WTC11 (cell line): Measurements from ENCODE around the gene SORT1. TPM values are rescaled to one million over a fixed set of nuclear protein-coding genes. Genes with fewer than 3 reads are reported as not detected.

Experiments
- ATAC-seq: fragments of 200-7000 bp; cut with Tn5 transposase; 2 replicates; pipeline ENCODE4 v1.10.0; 2021; ENCODE audit warnings: mild to moderate bottlenecking, moderate library complexity
- CTCF ChIA-PET: fragments of 300-600 bp; sonication (Branson Sonifier 250); formaldehyde crosslinking; loops from one replicate; lab custom pipeline; 2021; ENCODE audit warnings: antibody characterized with exemption; lab: Charles Lee
- POLR2A ChIA-PET: fragments of 350-600 bp; sonication (Branson Sonifier 250); formaldehyde crosslinking; loops from one replicate; lab custom pipeline; 2021; ENCODE audit warnings: antibody characterized with exemption; lab: Charles Lee
- DNase-seq: peaks from one replicate; pipeline ENCODE4 v3.0.0; 2021; ENCODE audit warnings: low spot score
- H3K27ac Mint-ChIP-seq: 2 replicates; pipeline ENCODE4 v1.8.0; 2021; ENCODE audit warnings: mixed read lengths
- H3K27me3 Mint-ChIP-seq: 2 replicates; pipeline ENCODE4 v1.8.0; 2021; ENCODE audit warnings: low read depth, mild to moderate bottlenecking, moderate library complexity, mixed read lengths
- H3K36me3 Mint-ChIP-seq: 2 replicates; pipeline ENCODE4 v1.8.0; 2021; ENCODE audit warnings: mixed read lengths
- H3K4me1 Mint-ChIP-seq: 2 replicates; pipeline ENCODE4 v1.8.0; 2022; ENCODE audit warnings: mixed read lengths
- H3K4me3 Mint-ChIP-seq: 2 replicates; pipeline ENCODE4 v1.8.0; 2021; ENCODE audit warnings: mild to moderate bottlenecking, moderate library complexity, mixed read lengths
- H3K9me3 Mint-ChIP-seq: 2 replicates; pipeline ENCODE4 v1.8.0; 2021; ENCODE audit warnings: mixed read lengths
- ATF2 ChIP-seq: sonication (generic); formaldehyde crosslinking; IDR thresholded peaks from 2 replicates; pipeline ENCODE4 v1.8.1; 2022; ENCODE audit warnings: low read depth, missing genetic modification reagents, borderline replicate concordance
- CTCF ChIP-seq: fragments of 200-600 bp; IDR thresholded peaks from 2 replicates; pipeline ENCODE4 v1.8.0; 2022; ENCODE audit warnings: antibody characterized with exemption
- ESRRA ChIP-seq: sonication (generic); formaldehyde crosslinking; IDR thresholded peaks from 2 replicates; pipeline ENCODE4 v1.8.1; 2022; ENCODE audit warnings: mild to moderate bottlenecking, missing genetic modification reagents, borderline replicate concordance
- FOXK1 ChIP-seq: sonication (generic); formaldehyde crosslinking; IDR thresholded peaks from 2 replicates; pipeline ENCODE4 v1.8.0; 2022; ENCODE audit warnings: mild to moderate bottlenecking, moderate library complexity, missing genetic modification reagents
- FOXP1 ChIP-seq: sonication (generic); formaldehyde crosslinking; IDR thresholded peaks from 2 replicates; pipeline ENCODE4 v1.8.0; 2022; ENCODE audit warnings: missing genetic modification reagents, mild to moderate bottlenecking, moderate library complexity, borderline replicate concordance
- FOXP4 ChIP-seq: sonication (generic); formaldehyde crosslinking; IDR thresholded peaks from 2 replicates; pipeline ENCODE4 v1.8.0; 2022; ENCODE audit warnings: mild to moderate bottlenecking, missing genetic modification reagents
- IRF2 ChIP-seq: sonication (generic); formaldehyde crosslinking; IDR thresholded peaks from 2 replicates; pipeline ENCODE4 v1.8.0; 2022; ENCODE audit warnings: low read depth, missing genetic modification reagents, borderline replicate concordance
- JUN ChIP-seq: sonication (generic); formaldehyde crosslinking; IDR thresholded peaks from 2 replicates; pipeline ENCODE4 v1.8.0; 2023; ENCODE audit warnings: mild to moderate bottlenecking, missing genetic modification reagents
- MLX ChIP-seq: sonication (generic); formaldehyde crosslinking; IDR thresholded peaks from 2 replicates; pipeline ENCODE4 v1.8.1; 2023; ENCODE audit warnings: mild to moderate bottlenecking, missing genetic modification reagents, moderate library complexity
- NR3C1 ChIP-seq: sonication (generic); formaldehyde crosslinking; conservative IDR thresholded peaks from 2 replicates; pipeline ENCODE4 v1.8.1; 2023; ENCODE audit warnings: low read depth, mild to moderate bottlenecking, missing genetic modification reagents
- OVOL2 ChIP-seq: fragments of 250-450 bp; sonication (Bioruptor Pico); IDR thresholded peaks from 2 replicates; pipeline ENCODE4 v1.9.0; 2021; ENCODE audit warnings: mild to moderate bottlenecking, borderline replicate concordance
- STAT6 ChIP-seq: sonication (generic); formaldehyde crosslinking; conservative IDR thresholded peaks from 2 replicates; pipeline ENCODE4 v1.8.1; 2023; ENCODE audit warnings: mild to moderate bottlenecking, low read depth, missing genetic modification reagents, moderate library complexity
- USF1 ChIP-seq: sonication (generic); formaldehyde crosslinking; IDR thresholded peaks from 2 replicates; pipeline ENCODE4 v1.8.0; 2022; ENCODE audit warnings: mild to moderate bottlenecking, missing genetic modification reagents
- ZNF232 ChIP-seq: sonication (generic); formaldehyde crosslinking; IDR thresholded peaks from 2 replicates; pipeline ENCODE4 v1.8.0; 2022; ENCODE audit warnings: mild to moderate bottlenecking, missing genetic modification reagents
- ZNF512 ChIP-seq: sonication (generic); formaldehyde crosslinking; IDR thresholded peaks from 2 replicates; pipeline ENCODE4 v1.8.1; 2022; ENCODE audit warnings: missing genetic modification reagents, borderline replicate concordance
- ZSCAN18 ChIP-seq: fragments of 250-450 bp; sonication (Bioruptor Pico); IDR thresholded peaks from 2 replicates; pipeline ENCODE4 v2.1.2; 2022; ENCODE audit warnings: mild to moderate bottlenecking, moderate library complexity
- total RNA-seq: library from RNA; stranded (reverse); gene quantifications from 3 replicates; pipeline ENCODE4 v1.2.3, GENCODE V29; 2021

The SORT1 gene
- total RNA-seq, 1 experiment from 2014 or later = 55.9 TPM

GRCh38 chr1:109269212-109269980, 128.3 kb downstream of the SORT1 start (continued):
- no peak for TF ChIP-seq FOXP4 (CRISPR knock-in tag)
- no peak for TF ChIP-seq ZSCAN18 (CRISPR knock-in tag)
- no peak for TF ChIP-seq NR3C1 (CRISPR knock-in tag)
- TF ChIP-seq OVOL2 (CRISPR knock-in tag) = no peak
- TF ChIP-seq STAT6 (CRISPR knock-in tag) = no peak
- TF ChIP-seq ESRRA (CRISPR knock-in tag) = no peak
- TF ChIP-seq, all 79 proteins: peak for 0

- Mint-ChIP-seq H3K9me3 (no peaks in the 10 kb centered on the region), H3K27me3 (no peaks in the 10 kb centered on the region), H3K4me1 (peaks cover 3% of the 10 kb centered on the region; the same call in 1 of the 2 replicates), H3K36me3 (peaks cover 9% of the 10 kb centered on the region), H3K27ac (no peak overlapping the region), H3K4me3 (no peak overlapping the region)
- DNase-seq (no peak), ATAC-seq (no peak)
- POLR2A ChIA-PET = interaction anchor here (0.8 kb wide), 1 partner anchor 15 kb away, joined by 3 read pairs; no protein-coding TSS in a partner anchor
- CTCF ChIA-PET = interaction anchor here (1.0 to 1.2 kb wide), 3 partner anchors 9 to 77 kb away, joined by 3 read pairs; no protein-coding TSS in a partner anchor
- TF ChIP-seq CTCF (no peak), FOXK1 (CRISPR knock-in tag) (no peak), JUN (no peak), FOXP1 (CRISPR knock-in tag) (no peak), IRF2 (no peak), ZNF512 (no peak), MLX (CRISPR knock-in tag) (no peak), FOXP4 (CRISPR knock-in tag) (no peak), USF1 (CRISPR knock-in tag) (no peak), ZNF232 (no peak), ATF2 (no peak)
Observed at GRCh38 chr1:109268431-109269211, 129.1 kb downstream of the SORT1 start.
